NCI-H2171 (cell line): ENCODE data around the gene REM2.
A peak's percentile ranks its signal among the peaks of the same experiment; 100 is the strongest.

Experiments
- DNase-seq: peaks from one replicate; lab custom pipeline; 2025; lab: John Stamatoyannopoulos, UW

The REM2 gene

DNA sequence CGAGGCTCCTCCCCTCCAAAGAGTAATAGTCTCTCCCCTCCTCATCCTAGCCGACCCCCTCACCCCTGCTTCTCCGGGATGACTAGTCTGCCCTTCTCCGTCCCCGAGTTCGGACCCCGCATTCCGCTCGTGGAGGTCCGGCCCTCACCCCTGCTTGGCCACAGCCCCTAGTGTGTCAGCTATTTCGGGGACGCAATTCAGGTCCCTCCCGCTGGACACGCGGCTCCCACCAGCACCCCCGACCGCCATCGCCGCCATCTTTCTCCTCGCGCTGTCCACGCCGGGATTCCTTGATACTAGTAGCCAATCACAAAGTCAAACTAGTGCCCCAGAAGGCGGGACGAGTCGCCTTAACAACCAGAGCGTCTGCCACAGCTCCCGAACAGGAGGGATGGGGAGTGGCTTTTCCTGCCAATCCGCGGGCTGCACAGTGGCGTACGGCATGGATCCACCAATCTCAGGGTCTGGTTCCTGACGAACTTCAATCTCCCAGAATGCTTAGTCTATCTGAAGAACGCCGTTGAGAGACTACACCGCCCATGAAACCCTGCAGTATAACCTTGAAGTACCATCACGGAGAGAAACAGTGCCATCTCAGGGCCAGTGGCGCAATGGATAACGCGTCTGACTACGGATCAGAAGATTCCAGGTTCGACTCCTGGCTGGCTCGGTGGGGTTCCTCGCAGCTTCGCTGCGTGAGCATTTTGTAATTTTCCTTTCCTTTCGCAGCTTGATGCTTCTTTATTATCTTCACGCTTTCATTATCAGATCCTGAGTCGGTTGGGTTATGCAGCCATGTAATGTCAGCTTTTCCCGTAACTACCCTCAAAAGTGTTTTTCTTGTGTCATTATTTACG is 46.3 kb downstream of the REM2 start, which contains the start of gene PRMT5:
PRMT5 (minus strand) TSS at position 273 of the 857 bp plus-strand sequence; CDS start at position 258, 15 bp downstream.
- peak; percentile 100 for DNase-seq

DNA sequence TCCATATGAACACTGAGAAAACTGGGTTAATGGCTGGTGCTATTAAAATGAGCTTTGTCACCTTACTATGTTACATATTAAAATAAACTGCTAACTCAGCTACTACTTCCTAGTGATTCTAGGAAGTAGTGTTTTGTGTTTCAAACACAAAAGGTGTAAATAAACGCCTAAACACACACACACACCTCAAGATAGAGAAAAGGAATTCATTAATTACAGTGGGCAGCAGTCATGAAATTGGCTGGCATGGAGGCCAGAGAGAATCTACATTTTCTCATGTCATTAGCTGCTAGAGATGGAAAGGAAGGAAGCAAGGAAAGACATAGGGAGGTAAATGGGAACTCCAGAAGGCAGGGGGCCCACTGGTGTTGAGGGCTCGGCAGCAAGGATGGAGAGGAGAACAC is 46.9 kb downstream of the REM2 start:
- DNase-seq = peak; percentile 76

DNA sequence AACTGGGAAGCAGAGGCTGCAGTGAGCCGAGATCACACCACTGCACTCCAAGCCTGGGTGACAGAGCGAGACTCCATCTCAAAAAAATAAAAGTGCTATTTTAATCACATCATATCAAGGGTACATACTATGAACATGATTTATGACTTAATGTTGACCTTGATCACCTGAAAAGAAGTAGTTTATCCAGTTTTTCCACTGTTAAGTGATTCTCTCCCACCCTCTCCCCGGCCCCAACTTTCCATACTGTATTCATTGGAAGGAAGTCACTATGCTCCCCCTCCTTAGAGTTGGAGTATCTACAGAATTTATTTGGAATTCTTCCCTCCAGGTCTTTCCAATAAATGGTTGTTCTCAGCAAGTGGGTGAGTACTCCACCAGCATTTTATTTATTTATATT is 49.1 kb downstream of the REM2 start:
- no peak for DNase-seq

DNA sequence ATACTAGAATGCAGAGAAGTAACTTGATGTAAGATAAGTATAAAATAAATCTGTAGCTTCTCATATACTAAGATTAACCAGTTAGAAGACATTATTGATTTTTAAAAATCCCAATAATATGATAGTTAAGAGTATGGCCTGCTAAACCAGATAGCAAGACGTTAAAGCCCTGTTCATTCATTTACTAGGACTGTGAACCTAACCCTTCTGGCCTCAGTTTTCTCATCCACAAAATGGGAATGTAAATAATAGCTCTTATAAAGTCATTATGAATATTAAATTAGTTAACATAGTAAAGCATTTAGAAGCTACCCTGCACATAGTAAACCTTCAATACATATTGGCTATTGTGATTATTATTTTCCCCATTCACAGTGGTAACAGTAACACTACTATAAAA is 52.1 kb downstream of the REM2 start:
- no peak for DNase-seq
